Neuron (in vitro differentiated cells): ENCODE measurements around the gene SLC2A11.
"Not testable (repeated sequence)": the region's sequence is repeated elsewhere in the genome, so short reads cannot be mapped to it uniquely, and the experiment has no call there.

ENCODE experiments used
- H2AFZ ChIP-seq: one replicate; pipeline ENCODE4 v1.6.1; 2013; ENCODE audit warnings: low read depth, mild to moderate bottlenecking, inconsistent platforms, low read length, moderate library complexity
- H3K27me3 ChIP-seq: one replicate; pipeline ENCODE4 v1.6.1; 2013; ENCODE audit warnings: low read length; ENCODE audit not compliant: insufficient read depth
- H3K36me3 ChIP-seq: one replicate; pipeline ENCODE4 v1.6.1; 2013; ENCODE audit warnings: low read length; ENCODE audit not compliant: insufficient read depth
- H3K4me1 ChIP-seq: one replicate; pipeline ENCODE4 v1.6.1; 2013; ENCODE audit warnings: low read length; ENCODE audit not compliant: insufficient read depth
- H3K4me3 ChIP-seq: 2 replicates; pipeline ENCODE4 v1.5.1; 2013; ENCODE audit warnings: mild to moderate bottlenecking, low read length, moderate library complexity
- H3K9me3 ChIP-seq: one replicate; pipeline ENCODE4 v1.6.1; 2013; ENCODE audit warnings: low read length

SLC2A11 gene

GRCh38 chr22:23864499-23865154, 7.0 kb downstream of the SLC2A11 start:
- H3K4me3 ChIP-seq, H3K4me1 ChIP-seq, H2AFZ ChIP-seq, H3K9me3 ChIP-seq, H3K27me3 ChIP-seq: not testable (repeated sequence)
- peaks cover 28% of the 10 kb centered on the region for H3K36me3 ChIP-seq

- Histone ChIP-seq H2AFZ (no peak overlapping the region), H3K4me1 (no peaks in the 10 kb centered on the region), H3K27me3 (no peaks in the 10 kb centered on the region), H3K4me3 (no peak overlapping the region), H3K9me3 (peaks cover 4% of the 10 kb centered on the region), H3K36me3 (peaks cover 40% of the 10 kb centered on the region)
These were observed 10.9 kb downstream of the SLC2A11 start for GRCh38 chr22:23868580-23868979.

- H3K9me3 ChIP-seq: peaks cover 4% of the 10 kb centered on the region
- H2AFZ ChIP-seq: no peak overlapping the region
- H3K4me3 ChIP-seq: no peak overlapping the region
- peaks cover 6% of the 10 kb centered on the region for H3K4me1 ChIP-seq
- H3K27me3 ChIP-seq: no peaks in the 10 kb centered on the region
- H3K36me3 ChIP-seq: peaks cover 46% of the 10 kb centered on the region
These were observed 17.2 kb downstream of the SLC2A11 start for GRCh38 chr22:23874871-23875270.

GRCh38 chr22:23875801-23876200, 18.1 kb downstream of the SLC2A11 start:
- no peak overlapping the region for H2AFZ ChIP-seq
- peaks cover 6% of the 10 kb centered on the region for H3K4me1 ChIP-seq
- peaks cover 2% of the 10 kb centered on the region for H3K9me3 ChIP-seq
- no peaks in the 10 kb centered on the region for H3K27me3 ChIP-seq
- H3K36me3 ChIP-seq: peaks cover 42% of the 10 kb centered on the region
- no peak overlapping the region for H3K4me3 ChIP-seq

- H3K36me3 ChIP-seq: peaks cover 41% of the 10 kb centered on the region
- H3K27me3 ChIP-seq: no peaks in the 10 kb centered on the region
- peaks cover 2% of the 10 kb centered on the region for H3K9me3 ChIP-seq
- H3K4me1 ChIP-seq: peaks cover 6% of the 10 kb centered on the region
- H3K4me3 ChIP-seq: no peak overlapping the region
- no peak overlapping the region for H2AFZ ChIP-seq
These were observed 19.9 kb downstream of the SLC2A11 start for GRCh38 chr22:23877566-23877965.

GRCh38 chr22:23878219-23878618, 20.5 kb downstream of the SLC2A11 start:
- Histone ChIP-seq H3K27me3 (no peaks in the 10 kb centered on the region), H2AFZ (no peak overlapping the region), H3K4me3 (no peak overlapping the region), H3K9me3 (peaks cover 2% of the 10 kb centered on the region), H3K4me1 (peaks cover 6% of the 10 kb centered on the region), H3K36me3 (peaks cover 39% of the 10 kb centered on the region)

GRCh38 chr22:23882370-23882769, 24.7 kb downstream of the SLC2A11 start:
- H3K4me1 ChIP-seq: peaks cover 6% of the 10 kb centered on the region
- H2AFZ ChIP-seq: no peak overlapping the region
- H3K27me3 ChIP-seq: no peaks in the 10 kb centered on the region
- H3K36me3 ChIP-seq: peaks cover 10% of the 10 kb centered on the region
- no peak overlapping the region for H3K4me3 ChIP-seq
- H3K9me3 ChIP-seq: no peaks in the 10 kb centered on the region

- Histone ChIP-seq H3K4me3 (no peak overlapping the region), H3K27me3 (no peaks in the 10 kb centered on the region), H3K9me3 (no peaks in the 10 kb centered on the region), H2AFZ (no peak overlapping the region), H3K36me3 (peaks cover 2% of the 10 kb centered on the region), H3K4me1 (no peaks in the 10 kb centered on the region)
These were observed 26.0 kb downstream of the SLC2A11 start for GRCh38 chr22:23883658-23884057.

- Histone ChIP-seq H3K4me3 (no peak overlapping the region), H3K9me3 (no peaks in the 10 kb centered on the region), H2AFZ (no peak overlapping the region), H3K27me3 (no peaks in the 10 kb centered on the region), H3K4me1 (no peaks in the 10 kb centered on the region), H3K36me3 (peaks cover 2% of the 10 kb centered on the region)
These were observed 26.5 kb downstream of the SLC2A11 start for GRCh38 chr22:23884140-23884539.

- no peaks in the 10 kb centered on the region for H3K36me3 ChIP-seq
- H3K27me3 ChIP-seq: no peaks in the 10 kb centered on the region
- peaks cover 3% of the 10 kb centered on the region for H3K9me3 ChIP-seq
- no peak overlapping the region for H3K4me3 ChIP-seq
- H3K4me1 ChIP-seq: no peaks in the 10 kb centered on the region
- H2AFZ ChIP-seq: no peak overlapping the region
These were observed 31.1 kb downstream of the SLC2A11 start for GRCh38 chr22:23888615-23889401.

GRCh38 chr22:23889620-23890019, 31.9 kb downstream of the SLC2A11 start:
- H3K4me1 ChIP-seq: no peaks in the 10 kb centered on the region

GRCh38 chr22:23891726-23892125, 34.1 kb downstream of the SLC2A11 start:
- no peak overlapping the region for H2AFZ ChIP-seq
- no peaks in the 10 kb centered on the region for H3K27me3 ChIP-seq

More at GRCh38 chr22:23889620-23890019, 31.9 kb downstream of the SLC2A11 start:
- no peaks in the 10 kb centered on the region for H3K27me3 ChIP-seq
- H3K36me3 ChIP-seq: no peaks in the 10 kb centered on the region
- no peak overlapping the region for H2AFZ ChIP-seq
- peaks cover 3% of the 10 kb centered on the region for H3K9me3 ChIP-seq
- no peak overlapping the region for H3K4me3 ChIP-seq

GRCh38 chr22:23892130-23892529, 34.5 kb downstream of the SLC2A11 start:
- H2AFZ ChIP-seq: no peak overlapping the region
- H3K27me3 ChIP-seq: no peaks in the 10 kb centered on the region
- peaks cover 9% of the 10 kb centered on the region for H3K4me1 ChIP-seq
- H3K9me3 ChIP-seq: peaks cover 3% of the 10 kb centered on the region
- H3K4me3 ChIP-seq: no peak overlapping the region
- peaks cover 10% of the 10 kb centered on the region for H3K36me3 ChIP-seq

More at GRCh38 chr22:23891726-23892125, 34.1 kb downstream of the SLC2A11 start:
- H3K36me3 ChIP-seq: peaks cover 7% of the 10 kb centered on the region
- peaks cover 3% of the 10 kb centered on the region for H3K9me3 ChIP-seq
- H3K4me1 ChIP-seq: peaks cover 9% of the 10 kb centered on the region
- H3K4me3 ChIP-seq: no peak overlapping the region
